Islet precursor cell (in vitro differentiated cells): ENCODE results near the gene TUBA1C.
"Not testable (repeated sequence)": the region's sequence is repeated elsewhere in the genome, so short reads cannot be mapped to it uniquely, and the experiment has no call there.

Experiments used
- DNase-seq: peaks from one replicate; pipeline ENCODE4 v3.0.0-alpha.2; 2018

The TUBA1C gene

DNA sequence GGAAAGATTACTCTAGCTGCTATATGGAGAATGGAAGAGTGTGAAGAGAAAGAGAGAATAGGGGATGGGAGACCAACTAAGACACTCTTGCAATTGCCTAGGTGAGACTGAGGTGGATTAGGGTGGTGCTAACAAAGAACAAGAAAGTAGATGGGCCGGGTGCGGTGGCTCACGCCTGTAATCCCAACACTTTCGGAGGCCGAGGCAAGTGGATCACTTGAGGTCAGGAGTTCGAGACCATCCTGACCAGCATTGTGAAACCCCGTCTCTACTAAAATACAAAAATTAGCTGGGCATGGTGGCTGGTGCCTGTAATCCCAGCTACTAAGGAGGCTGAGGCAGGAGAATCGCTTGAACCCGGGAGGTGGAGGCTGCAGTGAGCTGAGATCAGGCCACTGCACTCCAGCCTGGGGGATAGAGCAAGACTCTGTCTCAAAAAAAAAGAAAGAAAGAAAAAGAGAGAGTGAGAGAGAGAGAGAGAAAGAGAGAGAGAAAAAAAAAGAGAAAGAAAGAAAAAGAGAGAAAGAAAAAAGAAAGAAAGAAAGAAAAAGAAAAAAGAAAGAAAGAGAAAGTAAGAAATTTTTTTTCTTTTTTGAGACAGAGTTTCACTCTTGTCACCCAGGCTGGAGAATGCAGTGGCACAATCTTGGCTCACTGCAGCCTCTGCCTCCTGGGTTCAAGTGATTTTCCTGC lies 55.7 kb downstream of the TUBA1C start:
- not testable (repeated sequence) for DNase-seq

DNA sequence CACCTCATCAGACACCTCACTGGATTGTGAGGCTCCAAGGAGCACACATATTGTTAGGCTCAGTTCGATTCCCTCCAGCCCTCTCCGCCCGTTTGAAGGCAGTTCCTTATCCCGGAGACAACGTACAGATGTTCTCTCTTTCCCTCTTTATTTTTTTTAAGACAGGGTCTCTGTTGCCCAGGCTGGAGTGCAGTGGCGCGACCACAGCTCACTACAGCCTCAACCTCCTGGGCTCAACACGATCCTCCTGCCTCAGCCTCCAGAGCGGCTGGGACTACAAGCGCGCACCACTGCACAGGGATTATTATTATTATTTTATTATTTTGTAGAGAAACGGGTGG lies 57.5 kb downstream of the TUBA1C start:
- DNase-seq, result peak; percentile 48

DNA sequence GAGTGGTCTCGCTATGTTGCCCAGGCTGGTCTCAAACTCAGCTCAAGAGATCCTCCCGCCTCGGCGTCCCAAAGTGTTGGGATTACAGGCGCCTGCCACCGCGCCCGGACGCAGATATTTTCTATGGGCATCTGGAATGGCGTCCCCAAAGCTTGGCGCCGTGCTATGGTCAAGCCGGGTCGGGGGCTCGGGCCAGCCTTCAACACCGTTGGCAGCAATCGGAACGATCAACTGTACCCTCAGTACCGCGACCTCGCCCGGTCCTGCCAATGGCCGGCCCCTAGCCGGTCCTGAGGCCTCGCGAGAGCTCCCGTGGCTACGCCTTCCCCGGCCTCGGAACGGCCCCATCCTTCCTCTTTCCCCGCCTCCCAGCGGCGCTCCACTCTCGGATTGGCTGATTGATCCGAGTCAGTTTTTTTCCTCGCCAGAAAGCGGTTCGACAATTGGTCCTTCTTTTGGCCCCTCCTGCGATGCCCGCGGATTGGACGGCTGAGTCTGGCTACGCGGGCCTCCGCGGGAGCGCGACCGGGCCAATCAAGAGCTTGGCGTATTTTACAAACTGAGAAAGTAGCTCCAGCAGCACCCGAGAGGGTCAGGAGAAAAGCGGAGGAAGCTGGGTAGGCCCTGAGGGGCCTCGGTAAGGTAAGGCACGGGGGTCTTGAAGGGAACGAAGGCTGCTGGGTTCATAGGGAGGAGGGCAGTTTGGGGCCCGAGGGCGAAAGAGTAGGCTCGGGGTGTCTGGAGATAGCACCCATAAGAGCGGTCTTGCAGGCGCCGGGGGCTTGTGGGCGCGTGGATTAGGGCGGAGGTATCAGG lies 58.0 kb downstream of the TUBA1C start, which contains the start of gene TROAP:
TSS of gene TROAP (plus strand) at position 548 of the 816 bp plus-strand sequence. CDS start 354 bp downstream, outside the sequence.
- DNase-seq, result peak; percentile 100

DNA sequence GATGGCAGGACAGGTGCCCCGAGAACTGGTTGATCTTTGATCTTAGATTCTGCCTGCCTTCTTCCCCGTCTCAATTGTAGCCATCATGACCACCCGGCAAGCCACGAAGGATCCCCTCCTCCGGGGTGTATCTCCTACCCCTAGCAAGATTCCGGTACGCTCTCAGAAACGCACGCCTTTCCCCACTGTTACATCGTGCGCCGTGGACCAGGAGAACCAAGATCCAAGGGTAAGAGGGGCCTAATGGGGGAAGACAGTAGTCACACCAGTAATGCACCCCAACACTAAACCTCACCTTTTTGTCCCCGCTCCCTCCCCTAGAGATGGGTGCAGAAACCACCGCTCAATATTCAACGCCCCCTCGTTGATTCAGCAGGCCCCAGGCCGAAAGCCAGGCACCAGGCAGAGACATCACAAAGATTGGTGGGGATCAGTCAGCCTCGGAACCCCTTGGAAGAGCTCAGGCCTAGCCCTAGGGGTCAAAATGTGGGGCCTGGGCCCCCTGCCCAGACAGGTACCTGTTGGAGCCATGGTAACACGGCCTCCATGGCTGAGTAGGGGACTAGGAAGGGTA lies 58.7 kb downstream of the TUBA1C start:
- DNase-seq, result no peak
